ENCODE measurements around the gene MYOCD.

The MYOCD gene

DNA sequence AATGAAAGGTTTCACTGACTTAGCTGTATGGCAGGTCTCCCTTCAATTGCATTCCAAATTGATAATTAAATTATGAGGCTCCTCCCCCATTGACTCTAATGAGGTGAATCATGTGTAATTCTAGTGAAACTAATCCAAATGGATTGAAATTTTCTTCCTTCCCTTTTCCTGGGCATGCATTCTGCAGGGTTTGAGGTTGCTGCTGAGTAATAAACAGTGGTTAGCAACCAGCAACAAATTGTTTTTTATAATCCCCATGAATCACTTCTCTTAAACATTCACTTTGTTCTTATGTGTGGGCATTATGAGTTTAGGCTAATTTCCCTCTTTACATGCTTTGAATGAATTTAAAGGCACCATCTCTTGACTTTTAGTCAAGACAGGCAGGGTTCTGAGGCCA is 43.4 kb downstream of the MYOCD start:
- peak; percentile 42 for DNase-seq (ENCODE audit: low spot score)

DNA sequence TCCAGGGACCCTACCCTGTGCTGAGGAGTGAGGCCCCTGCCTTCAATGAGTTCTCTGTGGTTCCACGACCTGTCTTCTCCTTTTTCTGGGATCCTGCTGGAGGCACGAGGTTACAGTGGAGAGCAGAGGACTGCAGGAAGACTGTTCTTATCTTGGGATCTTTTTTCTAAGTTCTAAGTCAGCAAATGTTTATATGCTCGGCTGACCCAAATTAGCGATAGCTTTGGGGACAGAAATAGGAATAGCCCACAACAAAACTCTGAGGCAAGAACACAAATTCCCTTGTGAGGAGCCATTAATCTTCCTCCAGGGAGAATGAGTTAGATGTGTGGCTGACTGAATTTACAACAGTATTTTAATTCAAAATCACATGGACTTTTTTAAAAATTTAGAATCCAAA is 46.7 kb downstream of the MYOCD start:
- no peak for DNase-seq (ENCODE audit: low spot score)

DNA sequence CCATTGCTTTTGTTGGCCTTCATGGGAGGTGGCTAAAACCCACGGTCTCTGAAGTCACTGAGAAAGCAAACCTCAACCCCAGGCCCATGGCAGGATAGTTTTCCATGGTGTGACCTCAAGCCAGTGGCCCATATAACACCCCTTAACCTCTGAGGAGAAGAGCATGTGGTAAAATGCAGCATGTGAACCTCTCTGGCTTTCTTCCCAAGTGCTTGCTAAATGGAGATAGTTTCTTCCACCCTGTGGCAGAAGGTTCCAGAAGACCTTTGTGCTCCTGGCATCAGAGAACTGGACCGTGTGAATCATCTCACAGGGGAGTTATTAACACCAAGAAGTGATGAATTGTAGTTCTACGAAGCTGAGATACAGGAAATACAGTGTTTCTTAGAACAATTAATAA is 47.3 kb downstream of the MYOCD start:
- DNase-seq (ENCODE audit: low spot score) = no peak

DNA sequence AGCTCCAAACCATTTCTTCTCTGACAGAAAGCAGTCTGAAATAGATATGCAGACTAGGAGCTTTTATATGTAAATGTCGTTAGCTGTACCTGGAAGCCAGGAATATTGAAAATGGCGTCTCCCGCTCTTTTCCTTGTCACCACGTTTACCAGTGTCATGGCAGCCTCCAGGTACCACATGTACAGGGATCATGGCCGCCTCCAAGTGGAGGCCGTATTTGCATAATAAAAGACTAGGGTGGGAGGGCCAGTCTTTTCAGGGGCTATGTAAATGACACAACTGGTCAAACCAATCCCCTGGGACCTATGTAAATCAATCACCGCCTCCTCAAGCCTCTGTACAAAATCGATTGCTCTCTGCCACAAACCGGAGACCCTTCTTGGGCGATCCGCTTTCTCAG is 54.3 kb downstream of the MYOCD start:
- DNase-seq (ENCODE audit: low spot score) = no peak

GRCh38 chr17:12721581-12721980 is 55.9 kb downstream of the MYOCD start:
- no peak for DNase-seq (ENCODE audit: low spot score)

GRCh38 chr17:12722282-12722681 is 56.6 kb downstream of the MYOCD start:
- no peak for DNase-seq (ENCODE audit: low spot score)

- no peak for DNase-seq (ENCODE audit: low spot score)
Observed at GRCh38 chr17:12726131-12726530, 60.4 kb downstream of the MYOCD start.

DNA sequence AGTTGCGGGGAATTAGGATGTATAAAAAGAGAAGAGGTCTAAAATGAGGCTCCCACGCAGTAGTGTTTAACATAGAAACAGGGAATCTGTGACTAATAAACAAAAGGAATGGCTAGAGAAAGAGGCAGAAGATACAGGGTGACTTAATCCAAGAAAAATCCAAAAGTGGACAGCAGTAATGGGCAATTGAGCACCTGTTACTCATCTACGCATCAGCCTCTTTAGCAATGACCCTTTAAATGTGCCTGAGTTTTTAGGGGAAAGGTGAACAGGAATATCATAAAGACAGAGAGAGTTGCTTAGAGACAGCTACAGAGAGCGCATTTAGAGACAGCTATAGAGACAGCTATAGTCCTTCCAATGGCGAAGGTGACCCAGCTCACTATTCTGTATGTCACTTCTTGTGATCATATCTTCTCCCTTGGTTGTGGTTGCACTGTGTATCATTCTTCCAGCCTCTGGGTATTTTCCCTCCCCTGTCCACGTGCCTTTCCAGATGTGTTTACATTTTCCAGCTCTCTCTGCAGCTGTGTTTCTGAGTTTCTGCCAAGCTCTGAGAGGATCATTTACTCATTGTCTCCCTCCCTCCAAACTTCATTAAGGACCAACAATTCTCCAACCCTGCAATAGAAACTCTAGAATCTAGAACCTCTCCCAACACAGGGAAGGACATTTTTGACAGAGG is 61.5 kb downstream of the MYOCD start:
- peak; percentile 20 for DNase-seq (ENCODE audit: low spot score)

GRCh38 chr17:12727881-12728280 is 62.2 kb downstream of the MYOCD start:
- DNase-seq (ENCODE audit: low spot score) = no peak

GRCh38 chr17:12729086-12729485 is 63.4 kb downstream of the MYOCD start:
- no peak for DNase-seq (ENCODE audit: low spot score)

GRCh38 chr17:12730421-12730820 is 64.7 kb downstream of the MYOCD start:
- DNase-seq (ENCODE audit: low spot score) = no peak

- peak; percentile 62 for DNase-seq (ENCODE audit: low spot score)
Observed at GRCh38 chr17:12730931-12731521, 65.3 kb downstream of the MYOCD start.

- no peak for DNase-seq (ENCODE audit: low spot score)
Observed at GRCh38 chr17:12731839-12732238, 66.1 kb downstream of the MYOCD start.

- DNase-seq (ENCODE audit: low spot score) = no peak
Observed at GRCh38 chr17:12732366-12732765, 66.7 kb downstream of the MYOCD start.

DNA sequence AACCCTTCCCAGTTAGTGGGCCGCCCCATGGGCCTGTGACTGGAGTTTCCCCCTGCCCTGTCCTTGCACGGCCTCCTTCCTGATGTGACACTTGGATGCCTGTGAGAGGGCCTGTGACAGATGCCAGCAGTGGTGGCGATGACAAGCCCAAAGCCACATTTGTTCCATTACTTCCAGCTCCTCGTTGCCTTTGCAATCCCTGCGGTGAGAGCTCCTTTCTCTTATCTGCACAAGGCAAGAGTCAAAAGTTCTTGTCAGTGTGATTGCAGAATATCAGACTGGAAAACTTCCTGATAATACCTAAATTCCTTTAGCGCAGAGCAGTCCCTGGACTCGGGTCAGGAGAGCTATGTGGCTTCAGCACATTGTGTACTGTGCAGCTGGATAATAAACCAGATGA is 69.2 kb downstream of the MYOCD start:
- DNase-seq (ENCODE audit: low spot score) = no peak

DNA sequence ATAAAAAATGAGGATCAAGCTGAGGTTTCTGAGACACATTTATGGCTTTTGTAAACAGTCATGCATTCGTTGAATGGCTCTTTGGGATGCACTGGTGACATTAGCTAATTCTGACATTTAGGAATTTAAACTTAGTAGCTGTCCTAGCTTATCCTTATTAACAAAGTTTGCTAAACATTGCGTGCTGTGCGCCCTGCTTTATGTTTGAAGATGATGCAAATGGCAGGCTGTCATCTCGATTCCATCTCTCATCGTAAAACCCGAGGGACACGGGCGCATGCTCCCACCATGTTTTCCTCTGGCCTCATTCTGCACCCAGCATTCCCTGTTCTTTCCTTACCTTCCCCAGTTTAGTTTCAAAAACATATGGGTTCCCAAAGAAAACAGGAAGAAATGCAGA is 69.8 kb downstream of the MYOCD start:
- no peak for DNase-seq (ENCODE audit: low spot score)

GRCh38 chr17:12736526-12736925 is 70.8 kb downstream of the MYOCD start:
- DNase-seq (ENCODE audit: low spot score) = no peak

GRCh38 chr17:12737740-12738469 is 72.2 kb downstream of the MYOCD start:
- DNase-seq (ENCODE audit: low spot score) = no peak

GRCh38 chr17:12738624-12739023 is 72.9 kb downstream of the MYOCD start:
- no peak for DNase-seq (ENCODE audit: low spot score)

GRCh38 chr17:12739500-12739899 is 73.8 kb downstream of the MYOCD start:
- DNase-seq (ENCODE audit: low spot score) = no peak

DNA sequence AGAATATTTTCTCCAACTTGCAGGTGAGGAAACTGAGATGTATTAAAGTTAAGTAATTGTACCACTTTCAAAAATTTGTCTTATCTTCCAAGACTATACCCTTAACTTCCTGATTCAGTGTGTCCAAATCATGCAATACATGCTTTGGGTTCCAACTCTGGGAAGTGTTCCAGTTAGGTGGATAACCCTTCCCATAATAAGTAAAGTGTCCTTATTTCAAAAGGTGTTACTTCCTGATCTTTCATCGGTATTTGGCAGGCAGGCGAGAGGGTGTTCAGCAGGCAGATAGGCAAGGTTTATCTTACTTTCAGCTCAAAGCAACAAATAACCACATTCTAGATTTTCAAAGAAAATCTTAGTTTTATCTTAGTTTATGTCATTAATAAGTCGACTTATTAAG is 77.4 kb downstream of the MYOCD start:
- DNase-seq (ENCODE audit: low spot score) = no peak

DNA sequence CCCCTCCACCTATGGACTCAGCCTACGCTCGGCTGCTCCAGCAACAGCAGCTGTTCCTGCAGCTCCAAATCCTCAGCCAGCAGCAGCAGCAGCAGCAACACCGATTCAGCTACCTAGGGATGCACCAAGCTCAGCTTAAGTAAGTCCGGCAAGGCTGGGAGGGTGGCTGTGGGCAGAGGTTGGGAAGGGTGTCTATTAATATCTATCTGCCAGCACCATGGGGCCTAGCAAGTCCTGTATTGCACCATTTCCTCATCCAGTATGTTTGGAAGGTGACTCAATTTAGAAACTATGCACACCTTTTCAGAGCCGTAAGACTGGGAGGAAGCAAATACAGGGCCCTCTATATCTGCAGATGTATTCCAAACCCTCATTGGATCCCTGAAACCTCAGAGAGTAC is 78.6 kb downstream of the MYOCD start:
- no peak for DNase-seq (ENCODE audit: low spot score)

DNA sequence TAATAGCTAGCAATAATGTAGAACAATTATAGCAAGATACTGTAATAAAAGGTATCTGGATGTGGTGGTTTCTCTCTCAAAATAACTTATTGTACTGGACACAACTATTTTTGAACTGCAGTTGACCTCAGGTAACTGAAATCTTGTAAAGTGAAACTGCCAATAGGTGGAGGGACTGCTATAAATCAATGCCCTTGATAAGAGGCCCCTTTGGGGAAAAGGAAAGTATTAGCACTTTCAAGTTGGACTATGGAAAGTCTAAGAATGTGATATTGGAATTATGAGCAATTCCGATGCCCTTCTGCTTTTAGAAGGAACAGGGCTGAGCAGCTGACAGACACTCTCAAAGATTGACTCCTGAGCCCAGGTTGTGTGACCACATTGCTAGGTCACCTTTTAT is 79.1 kb downstream of the MYOCD start:
- no peak for DNase-seq (ENCODE audit: low spot score)

DNA sequence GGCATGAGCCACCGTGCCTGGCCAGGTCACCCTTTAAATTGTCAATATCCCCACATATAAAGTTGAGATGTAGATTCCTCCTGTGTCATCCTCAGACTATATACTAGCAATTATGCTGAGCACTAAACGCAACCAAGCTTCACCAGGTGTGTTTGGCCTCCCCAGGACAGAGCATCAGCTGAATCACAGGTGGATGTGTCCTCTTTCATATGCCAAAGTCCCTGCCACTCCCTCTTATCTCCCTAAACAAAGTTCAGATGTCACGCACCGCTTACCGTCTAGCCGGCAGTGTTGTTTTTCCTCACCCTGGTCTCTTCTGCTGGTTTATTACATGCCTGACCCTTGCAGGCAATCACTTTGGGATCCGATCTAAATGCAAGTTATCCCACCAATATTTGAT is 79.8 kb downstream of the MYOCD start:
- no peak for DNase-seq (ENCODE audit: low spot score)

Data from AG08395 (cell line).